ENCODE data around the gene UFSP1.

DNA sequence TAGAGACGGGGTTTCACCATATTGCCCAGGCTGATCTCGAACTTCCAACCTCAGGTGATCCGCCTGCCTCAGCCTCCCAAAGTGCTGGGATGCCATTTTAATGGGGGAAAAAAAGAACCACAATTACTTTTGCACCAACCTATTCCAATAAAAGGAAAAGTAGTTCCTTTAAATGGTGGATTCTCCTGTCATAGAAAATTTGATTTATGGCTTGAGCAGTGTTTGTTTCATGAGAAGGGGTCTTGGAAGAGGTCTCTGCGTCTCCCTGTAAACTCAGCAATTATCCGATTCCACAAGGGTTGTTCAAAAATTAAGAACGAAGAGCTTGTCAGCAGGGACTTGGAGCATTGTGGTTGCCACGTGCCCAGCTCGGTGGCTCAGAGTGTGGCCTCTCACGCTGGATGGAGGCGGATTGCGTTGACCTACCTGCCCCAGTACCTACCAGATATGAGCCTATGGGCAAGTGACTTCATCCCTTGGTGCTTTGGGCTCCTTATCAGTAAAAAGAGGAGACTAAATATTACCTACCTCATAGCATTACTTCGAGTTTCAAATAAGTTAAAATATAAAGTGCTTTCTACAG is 25.2 kb downstream of the UFSP1 start:
- TF ChIP-seq CTCF (IDR thresholded peaks at IDR 0.05; ENCODE audit: insufficient read depth, low read length, poor library complexity, severe bottlenecking) (no peak), EZH2phosphoT487 (conservative IDR thresholded peaks at IDR 0.05; ENCODE audit: low read length) (no peak)

Measured in SU-DHL-6 (cell line).